Lower leg skin (tissue), 3 donors: Measurements from ENCODE around the gene BHLHE40.

Source experiments
- POLR2A ChIP-seq, 2 donors: fragments of 450-650 bp; IDR thresholded peaks; one replicate each; pipeline ENCODE4 v1.6.1; 2016 to 2017; ENCODE audit warnings: antibody characterized with exemption in 2 of 2, mild to moderate bottlenecking in 1 of 2, moderate library complexity in 1 of 2
- TF ChIP-seq, protein P1 (sequence below), 3 donors: fragments of 450-650 bp; IDR thresholded peaks; one replicate each; pipeline ENCODE4 v1.5.1; 2016; ENCODE audit warnings: antibody characterized with exemption in 3 of 3, mild to moderate bottlenecking in 3 of 3, moderate library complexity in 2 of 3

DNA sequence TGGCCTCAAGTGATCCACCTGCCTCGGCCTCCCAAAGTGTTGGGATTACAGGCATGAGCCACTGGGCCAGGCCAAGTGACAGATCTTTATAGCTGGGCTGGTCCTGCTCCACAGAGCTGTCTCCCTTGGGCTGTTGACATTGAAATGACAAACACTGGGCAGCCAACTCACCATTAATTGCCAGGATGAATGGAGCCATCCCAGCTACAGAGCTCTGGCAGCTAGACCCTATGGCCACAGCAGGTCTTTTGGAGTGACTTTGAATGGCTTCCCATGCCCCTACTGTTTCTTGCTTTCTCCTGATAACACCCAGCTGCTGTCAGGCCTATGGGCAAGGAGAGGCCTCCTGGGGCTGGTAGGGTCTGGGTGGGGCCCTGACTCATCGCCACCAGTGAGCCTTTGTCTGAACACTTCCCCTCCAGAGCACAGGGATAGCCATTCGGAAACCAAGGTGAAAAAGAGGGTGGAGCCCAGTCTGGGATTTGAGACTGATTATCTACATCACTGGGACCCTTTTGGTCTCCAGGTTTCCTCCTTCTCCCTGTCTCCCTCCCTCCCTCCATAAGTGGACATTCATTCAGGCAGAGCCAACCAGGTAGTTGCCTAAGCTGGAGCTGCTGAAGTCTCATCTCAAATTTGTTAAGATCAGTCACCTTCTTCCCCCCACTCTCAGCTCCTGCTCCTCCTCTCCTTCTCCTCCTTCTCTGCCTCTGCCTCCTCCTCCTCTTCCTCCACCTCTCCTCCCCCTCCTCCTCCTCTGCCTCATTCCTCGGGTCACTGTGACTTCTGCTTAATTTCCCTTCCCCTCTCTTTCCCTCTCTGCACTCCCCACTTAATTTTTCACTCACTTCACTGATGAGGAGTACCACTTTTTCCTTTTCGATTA, 34.0 kb downstream of the BHLHE40 start:
- TF ChIP-seq, protein P1, sequence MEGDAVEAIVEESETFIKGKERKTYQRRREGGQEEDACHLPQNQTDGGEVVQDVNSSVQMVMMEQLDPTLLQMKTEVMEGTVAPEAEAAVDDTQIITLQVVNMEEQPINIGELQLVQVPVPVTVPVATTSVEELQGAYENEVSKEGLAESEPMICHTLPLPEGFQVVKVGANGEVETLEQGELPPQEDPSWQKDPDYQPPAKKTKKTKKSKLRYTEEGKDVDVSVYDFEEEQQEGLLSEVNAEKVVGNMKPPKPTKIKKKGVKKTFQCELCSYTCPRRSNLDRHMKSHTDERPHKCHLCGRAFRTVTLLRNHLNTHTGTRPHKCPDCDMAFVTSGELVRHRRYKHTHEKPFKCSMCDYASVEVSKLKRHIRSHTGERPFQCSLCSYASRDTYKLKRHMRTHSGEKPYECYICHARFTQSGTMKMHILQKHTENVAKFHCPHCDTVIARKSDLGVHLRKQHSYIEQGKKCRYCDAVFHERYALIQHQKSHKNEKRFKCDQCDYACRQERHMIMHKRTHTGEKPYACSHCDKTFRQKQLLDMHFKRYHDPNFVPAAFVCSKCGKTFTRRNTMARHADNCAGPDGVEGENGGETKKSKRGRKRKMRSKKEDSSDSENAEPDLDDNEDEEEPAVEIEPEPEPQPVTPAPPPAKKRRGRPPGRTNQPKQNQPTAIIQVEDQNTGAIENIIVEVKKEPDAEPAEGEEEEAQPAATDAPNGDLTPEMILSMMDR (IDR thresholded peaks at IDR 0.05), result no peak
- no peak for TF ChIP-seq POLR2A (IDR thresholded peaks at IDR 0.05)
